ENCODE data around the gene ZNF784. TPM values are rescaled to one million over a fixed set of nuclear protein-coding genes. Genes with fewer than 3 reads are reported as not detected.

The ZNF784 gene
- total and polyA plus RNA-seq, 2 of the 8 experiments (the other 6 are each of a cell fraction or from before 2014, with no cell fraction given): 6.5 to 8.0 TPM

DNA sequence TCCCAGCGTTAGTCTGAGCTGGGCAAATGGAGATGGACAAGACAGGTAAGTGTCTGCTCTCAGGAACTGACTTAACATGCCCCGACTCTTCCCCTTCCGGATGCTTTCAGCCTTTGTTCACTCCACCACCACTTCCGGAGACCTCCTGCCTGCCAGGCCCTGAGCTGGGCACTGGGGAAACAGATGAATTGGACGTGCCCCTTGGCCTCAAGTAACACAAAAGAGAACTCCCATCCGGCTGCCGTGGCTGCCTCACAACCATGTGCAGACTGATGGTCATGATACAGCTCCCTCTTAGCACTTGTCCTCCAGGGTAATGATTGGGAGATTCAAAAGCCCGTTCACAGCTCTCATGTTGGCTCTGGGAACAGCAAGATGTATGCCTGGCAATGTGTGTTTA, 6.9 kb downstream of the ZNF784 start (continued):
- TF ChIP-seq RAD21 (IDR thresholded peaks at IDR 0.05 in 1 of 2, conservative IDR thresholded peaks at IDR 0.05 in 1 of 2; ENCODE audit: low read depth in 2 of 2, low read length in 2 of 2): no peak
- no peak for TF ChIP-seq GTF2F1 (IDR thresholded peaks at IDR 0.05; ENCODE audit: borderline replicate concordance, low read depth, low read length)
- TF ChIP-seq EZH2 (IDR thresholded peaks at IDR 0.05; ENCODE audit: low read depth, low read length, severe bottlenecking): no peak
- no peak for TF ChIP-seq EGR1 (IDR thresholded peaks at IDR 0.05; ENCODE audit: borderline replicate concordance, low read depth, low read length)
- no peak for TF ChIP-seq ATF3 (IDR thresholded peaks at IDR 0.05; ENCODE audit: insufficient read depth, low read depth, low read length)
- TF ChIP-seq SIX5 (IDR thresholded peaks at IDR 0.05; ENCODE audit: low read depth, low read length): no peak
- no peak for TF ChIP-seq KDM5A (IDR thresholded peaks at IDR 0.05; ENCODE audit: low read length)
